ENCODE measurements around the gene PTPRE. TPM values are rescaled to one million over a fixed set of nuclear protein-coding genes. Genes with fewer than 3 reads are reported as not detected.
A peak's percentile ranks its signal among the peaks of the same experiment; 100 is the strongest.

PTPRE gene
- total RNA-seq, 1 donor from 2014 or later: 12.8 TPM

- DNase-seq (ENCODE audit: low spot score): no peak
Measured at GRCh38 chr10:128058106-128058749, 151.3 kb downstream of the PTPRE start.

GRCh38 chr10:128058750-128059134, 151.8 kb downstream of the PTPRE start:
- no peak for DNase-seq (ENCODE audit: low spot score)

- DNase-seq (ENCODE audit: low spot score): no peak
Measured at GRCh38 chr10:128059266-128059981, 152.5 kb downstream of the PTPRE start.

GRCh38 chr10:128059982-128060293, 153.0 kb downstream of the PTPRE start:
- no peak for DNase-seq (ENCODE audit: low spot score)

- DNase-seq (ENCODE audit: low spot score): no peak
Measured at GRCh38 chr10:128060341-128061250, 153.7 kb downstream of the PTPRE start.

- no peak for DNase-seq (ENCODE audit: low spot score)
Measured at GRCh38 chr10:128061306-128062300, 154.7 kb downstream of the PTPRE start.

- DNase-seq (ENCODE audit: low spot score): no peak
Measured at GRCh38 chr10:128062331-128062880, 155.5 kb downstream of the PTPRE start.

- DNase-seq (ENCODE audit: low spot score): peak; percentile 38
Measured at GRCh38 chr10:128062881-128063563, 156.1 kb downstream of the PTPRE start.

- DNase-seq (ENCODE audit: low spot score): no peak
Measured at GRCh38 chr10:128063736-128064107, 156.8 kb downstream of the PTPRE start.

DNA sequence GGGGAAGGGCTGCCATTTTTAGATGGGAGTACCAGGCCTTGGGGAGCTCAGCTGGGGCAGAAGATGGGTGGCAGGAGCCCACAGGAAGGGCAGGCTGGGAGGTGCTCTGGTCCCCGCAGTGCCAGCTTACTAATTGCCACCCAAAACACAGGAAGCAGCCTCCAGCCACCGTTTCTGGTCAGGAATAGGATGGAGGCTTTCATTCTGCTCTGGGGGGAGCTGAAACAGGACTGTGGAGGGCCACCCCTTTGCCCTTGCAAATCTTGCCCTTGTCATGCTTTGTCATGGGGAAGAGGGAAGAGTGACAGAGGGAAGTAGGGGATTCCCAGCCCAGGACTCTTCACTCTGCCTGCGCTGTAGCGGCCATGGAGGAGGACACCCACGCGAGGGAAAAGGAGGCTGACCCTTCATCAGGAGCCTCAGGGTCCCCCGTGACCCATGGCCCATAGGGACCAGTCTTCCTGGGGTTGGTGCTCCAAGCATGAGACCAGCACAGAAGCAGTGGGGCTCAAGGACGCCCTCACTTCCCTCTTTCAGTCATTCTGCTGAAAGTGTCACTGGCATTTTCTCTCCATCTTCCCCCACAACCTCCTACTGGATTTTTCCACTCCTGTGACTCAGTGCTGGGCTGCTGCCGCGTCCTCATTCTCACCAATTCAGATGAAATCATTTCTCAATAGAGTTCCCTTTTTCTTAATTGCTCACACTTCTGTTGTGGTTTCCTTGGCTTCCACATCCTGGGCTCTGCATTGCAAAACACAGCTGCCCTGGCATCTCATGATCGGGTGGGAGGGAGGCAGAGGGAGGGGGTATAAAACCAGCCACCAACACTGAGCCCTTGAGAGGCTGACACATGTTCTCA, 157.4 kb downstream of the PTPRE start:
- DNase-seq (ENCODE audit: low spot score): peak; percentile 57

DNA sequence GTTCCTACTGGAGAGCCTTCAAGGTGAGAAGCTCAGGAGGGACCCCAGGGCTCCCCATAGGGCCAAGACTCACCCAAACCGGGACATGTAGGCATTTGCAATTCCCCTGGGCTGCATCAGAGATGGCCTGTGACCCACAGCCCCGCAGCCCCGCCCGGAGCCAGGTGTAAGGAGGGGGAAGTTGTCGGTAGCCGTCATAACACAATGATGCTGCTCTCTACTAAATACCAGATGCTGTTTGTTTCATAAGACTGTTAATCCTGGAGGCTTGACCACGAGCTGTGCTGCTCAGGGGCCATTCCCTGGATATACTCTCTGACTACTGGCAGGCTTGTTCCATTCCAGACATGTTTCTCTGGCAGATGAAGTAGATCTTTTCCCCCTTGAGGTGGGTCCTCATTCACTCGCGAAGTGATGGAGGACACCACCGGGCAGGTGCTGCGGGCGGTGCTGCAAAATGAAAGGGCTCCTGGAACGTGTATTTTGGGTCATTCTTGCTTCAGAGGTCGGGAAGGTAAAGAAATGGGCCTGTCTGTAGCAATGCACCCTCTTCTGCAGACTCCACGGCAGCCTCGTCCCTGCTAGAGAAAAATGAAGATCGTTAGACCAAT, 158.2 kb downstream of the PTPRE start:
- DNase-seq (ENCODE audit: low spot score): no peak

- no peak for DNase-seq (ENCODE audit: low spot score)
Measured at GRCh38 chr10:128065881-128066534, 159.1 kb downstream of the PTPRE start.

DNA sequence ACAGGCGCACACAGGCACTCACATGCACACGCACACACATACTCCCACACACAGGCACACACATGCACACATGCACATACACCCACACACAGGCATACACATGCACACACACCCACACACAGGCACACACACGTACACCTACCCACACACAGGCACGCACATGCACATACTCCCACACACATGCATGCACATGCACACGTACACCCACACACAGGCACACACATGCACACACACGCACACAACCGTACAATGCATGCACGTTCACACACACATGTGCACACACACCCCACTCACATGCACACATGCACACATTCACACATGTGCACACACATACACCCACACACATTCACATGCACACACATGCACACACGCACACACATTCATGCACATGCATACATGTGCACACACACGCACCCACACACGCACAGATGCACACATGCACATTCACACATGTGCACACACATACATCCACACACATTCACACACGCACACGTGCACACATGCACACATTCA, 160.0 kb downstream of the PTPRE start:
- DNase-seq (ENCODE audit: low spot score): no peak

DNA sequence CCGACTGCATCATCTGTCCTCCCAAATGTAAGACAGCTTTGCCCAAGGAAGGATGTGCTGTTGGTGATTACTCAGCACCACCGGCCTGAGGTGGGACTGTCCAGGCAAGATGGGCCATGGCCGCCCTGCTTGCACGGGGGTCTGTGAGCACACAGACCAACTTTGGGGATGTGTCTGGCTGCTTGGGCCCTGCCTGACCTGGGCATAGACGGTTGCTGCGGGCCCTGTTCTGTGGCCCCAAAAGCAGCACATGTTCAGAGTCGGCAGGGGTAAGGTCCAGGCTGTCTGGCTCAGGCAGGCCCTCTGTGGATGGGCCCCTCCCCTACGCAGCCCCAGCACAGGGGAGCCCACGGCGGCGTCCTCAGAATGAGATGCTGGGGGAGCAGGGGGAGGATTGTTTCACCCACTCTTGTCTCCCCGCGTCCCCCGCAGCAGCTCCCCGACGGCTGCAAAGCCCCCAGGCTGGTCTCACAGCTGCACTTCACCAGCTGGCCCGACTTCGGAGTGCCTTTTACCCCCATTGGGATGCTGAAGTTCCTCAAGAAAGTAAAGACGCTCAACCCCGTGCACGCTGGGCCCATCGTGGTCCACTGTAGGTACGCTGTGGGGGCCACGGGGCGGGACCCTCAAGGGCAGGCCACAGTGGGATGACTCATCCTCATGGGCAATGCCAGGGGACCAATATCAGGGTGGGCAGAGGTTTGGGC, 160.9 kb downstream of the PTPRE start:
- DNase-seq (ENCODE audit: low spot score): no peak

GRCh38 chr10:128068398-128069285, 161.7 kb downstream of the PTPRE start:
- no peak for DNase-seq (ENCODE audit: low spot score)

- DNase-seq (ENCODE audit: low spot score): peak; percentile 53
Measured at GRCh38 chr10:128069351-128070051, 162.6 kb downstream of the PTPRE start.
